Measurements from ENCODE around the gene KIF17.

KIF17 gene

DNA sequence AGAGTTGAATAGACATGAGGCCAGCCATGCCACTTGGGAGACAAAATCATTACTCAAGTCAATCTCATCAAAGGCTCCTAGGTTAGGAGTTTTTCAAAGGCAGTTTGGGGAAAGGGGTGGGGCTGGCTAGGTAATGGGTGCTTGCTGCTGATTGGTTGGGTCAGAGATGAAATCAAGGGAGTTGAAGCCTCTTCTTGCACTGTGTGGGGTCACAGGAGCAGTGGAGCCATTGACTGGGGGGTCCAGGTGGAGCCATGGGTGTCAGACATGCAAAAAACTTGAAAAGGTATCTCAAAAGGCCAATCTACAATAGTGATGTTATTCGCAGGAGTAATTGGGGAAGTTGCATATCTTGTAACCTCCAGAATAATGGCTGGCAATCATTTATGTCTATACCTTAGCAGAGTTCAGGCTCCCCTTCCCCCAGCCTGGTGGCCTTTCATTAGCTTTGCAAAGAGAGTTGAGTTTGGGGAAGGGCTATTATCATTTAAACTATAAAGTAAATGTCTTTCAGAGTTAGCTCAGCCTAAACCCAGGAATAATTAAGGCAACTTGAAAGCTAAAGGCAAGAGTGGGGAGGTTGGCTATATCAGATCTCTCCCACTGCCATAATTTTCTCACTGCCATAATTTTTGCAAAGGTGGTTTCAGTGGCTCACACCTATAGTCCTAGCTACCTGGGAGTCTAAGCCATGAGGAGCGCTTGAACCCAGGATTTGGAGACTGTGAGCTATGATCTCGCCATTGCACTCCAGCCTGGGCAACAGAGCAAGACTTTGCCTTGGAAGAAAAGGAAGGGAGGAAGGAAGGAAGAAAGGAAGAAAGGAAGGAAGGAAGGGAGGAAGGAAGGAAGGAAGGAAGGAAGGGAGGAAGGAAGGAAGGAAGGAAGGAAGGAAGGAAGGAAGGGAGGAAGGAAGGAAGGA lies 92.4 kb downstream of the KIF17 start:
- no peak for DNase-seq (ENCODE audit: low spot score)

DNA sequence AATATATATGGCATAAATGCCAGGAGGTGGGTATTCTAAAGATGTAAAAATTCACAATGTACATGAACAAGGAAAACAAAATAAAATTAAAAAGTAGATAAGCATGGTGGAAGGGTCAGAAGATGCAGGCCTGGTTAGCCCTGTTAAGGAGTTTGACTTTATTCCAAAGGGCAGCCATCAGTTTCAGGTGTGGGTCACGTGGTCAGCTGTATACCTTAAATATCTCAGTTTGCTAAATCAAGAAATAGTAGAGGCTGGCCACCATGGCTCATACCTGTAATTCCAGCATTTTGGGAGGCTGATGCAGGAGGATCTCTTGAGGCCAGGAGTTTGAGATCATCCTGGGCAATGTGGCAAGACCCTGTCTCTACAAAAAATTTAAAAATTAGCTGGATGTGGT lies 93.1 kb downstream of the KIF17 start:
- DNase-seq (ENCODE audit: low spot score), result no peak

DNA sequence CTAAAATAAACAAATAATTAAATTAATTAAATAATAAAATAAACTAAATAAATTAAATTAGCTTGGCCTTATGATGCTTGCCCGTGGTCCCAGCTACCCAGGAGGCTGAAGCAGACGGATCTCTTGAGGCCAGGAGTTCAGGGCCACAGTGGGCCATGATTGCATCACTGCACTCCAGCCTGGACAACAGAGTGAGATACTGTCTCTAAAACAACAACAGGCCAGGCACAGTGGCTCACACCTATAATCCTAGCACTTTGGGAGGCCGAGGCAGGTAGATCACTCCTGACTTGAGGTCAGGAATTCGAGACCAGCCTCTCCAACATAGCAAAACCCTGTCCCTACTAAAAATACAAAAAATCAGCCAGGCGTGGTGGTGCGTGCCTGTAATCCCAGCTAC lies 96.8 kb downstream of the KIF17 start:
- no peak for DNase-seq (ENCODE audit: low spot score)

DNA sequence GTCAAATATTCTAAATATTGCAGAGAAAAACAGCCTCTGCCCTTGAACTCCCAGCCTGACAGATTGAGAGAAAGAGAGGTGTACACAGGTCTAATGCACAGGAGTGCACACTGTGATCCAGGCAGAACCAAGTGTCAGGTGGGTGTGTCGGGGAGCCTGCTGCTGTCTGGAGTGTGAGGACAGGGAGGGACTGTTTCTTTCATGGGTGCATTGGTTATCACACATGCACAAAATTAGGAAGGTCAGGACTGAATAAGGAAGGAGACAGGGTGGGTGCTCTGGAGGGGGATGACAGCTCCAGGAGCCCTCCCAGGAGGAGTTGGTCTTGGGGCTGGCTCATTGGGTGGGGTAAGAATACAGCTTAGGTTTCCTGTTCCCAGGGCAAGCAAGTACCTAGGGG lies 97.8 kb downstream of the KIF17 start:
- DNase-seq (ENCODE audit: low spot score), result no peak

DNA sequence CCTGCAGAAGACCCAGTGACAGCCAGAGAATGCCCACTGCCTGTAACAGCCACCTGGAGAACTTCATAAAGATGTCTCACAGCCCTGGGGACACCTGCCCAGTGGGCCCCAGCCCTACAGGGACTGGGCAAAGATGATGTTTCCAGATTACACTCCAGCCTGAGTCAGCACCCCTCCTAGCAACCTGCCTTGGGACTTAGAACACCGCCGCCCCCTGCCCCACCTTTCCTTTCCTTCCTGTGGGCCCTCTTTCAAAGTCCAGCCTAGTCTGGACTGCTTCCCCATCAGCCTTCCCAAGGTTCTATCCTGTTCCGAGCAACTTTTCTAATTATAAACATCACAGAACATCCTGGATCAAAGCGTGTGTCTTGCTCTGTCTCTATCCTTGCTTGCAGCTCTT lies 99.3 kb downstream of the KIF17 start:
- DNase-seq (ENCODE audit: low spot score), result no peak

DNA sequence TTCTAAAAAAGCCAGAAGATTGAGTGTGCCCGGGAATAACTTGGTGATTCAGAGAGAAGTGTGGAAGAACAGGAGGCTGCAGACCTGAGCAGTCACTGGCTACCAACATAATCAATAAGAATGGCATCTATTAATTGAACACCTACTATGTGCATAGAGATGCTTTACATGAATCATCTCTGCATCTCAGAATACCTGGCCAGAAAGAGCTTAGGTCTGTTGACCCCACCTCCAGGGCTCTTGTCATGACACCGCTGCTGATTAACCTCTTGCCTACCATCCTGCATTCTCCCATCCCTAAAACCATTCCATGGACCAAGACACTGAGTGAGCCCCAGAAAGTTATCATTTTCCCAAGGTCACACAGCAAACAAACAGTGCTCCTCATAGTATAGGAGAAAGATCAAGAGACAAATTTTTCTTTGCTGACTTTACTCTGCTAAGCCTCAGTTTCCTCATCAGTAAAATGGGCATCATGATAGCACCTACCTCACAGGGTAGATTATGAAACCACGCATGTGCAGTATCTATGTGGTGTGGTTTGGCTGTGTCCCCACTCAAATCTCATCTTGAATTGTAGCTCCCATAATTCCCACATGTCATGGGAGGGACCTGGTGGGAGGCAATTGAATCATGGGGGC lies 100.8 kb downstream of the KIF17 start:
- DNase-seq (ENCODE audit: low spot score), result no peak

DNA sequence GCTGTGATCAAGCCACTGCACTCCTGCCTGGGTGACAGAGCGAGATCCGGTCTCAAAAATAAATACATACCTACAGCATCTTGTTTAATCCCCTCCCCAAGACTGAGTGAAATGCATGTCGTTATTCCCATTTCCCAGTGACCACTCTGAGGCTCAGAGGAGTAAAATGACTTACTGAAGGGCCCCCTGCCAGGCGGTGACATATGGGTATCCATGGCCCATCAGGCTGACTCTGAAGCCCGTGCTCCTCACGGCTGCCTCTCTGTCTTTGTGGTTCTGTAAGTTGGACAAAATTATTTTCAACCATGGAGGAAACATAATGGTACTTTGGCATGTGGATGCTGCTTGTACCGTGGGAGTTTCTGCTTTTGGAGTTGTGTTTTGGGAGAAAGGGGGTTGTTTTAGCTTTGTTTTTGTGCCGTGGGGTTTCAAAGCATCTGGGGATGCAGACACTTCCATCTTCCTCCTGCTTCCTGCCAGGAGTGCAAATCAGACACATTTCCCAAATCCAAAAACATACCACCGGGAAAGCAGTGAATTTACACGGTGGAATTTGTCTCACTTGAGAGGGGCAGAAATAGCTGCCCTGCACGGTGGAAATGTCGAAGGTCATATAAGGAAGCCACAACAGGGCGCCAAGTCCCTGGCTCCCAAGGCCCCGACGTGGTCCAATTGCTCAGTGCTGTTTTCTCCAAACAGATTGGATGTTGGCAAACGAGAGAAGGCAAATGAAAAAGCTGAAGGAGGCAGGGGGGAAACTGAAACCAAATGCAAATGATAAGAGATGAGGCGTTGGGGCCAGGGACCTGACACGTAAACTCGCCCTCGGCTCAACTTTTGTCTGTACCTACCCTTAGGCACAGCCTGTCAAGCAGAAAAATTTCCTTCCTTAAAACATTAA lies 101.6 kb downstream of the KIF17 start:
- no peak for DNase-seq (ENCODE audit: low spot score)

DNA sequence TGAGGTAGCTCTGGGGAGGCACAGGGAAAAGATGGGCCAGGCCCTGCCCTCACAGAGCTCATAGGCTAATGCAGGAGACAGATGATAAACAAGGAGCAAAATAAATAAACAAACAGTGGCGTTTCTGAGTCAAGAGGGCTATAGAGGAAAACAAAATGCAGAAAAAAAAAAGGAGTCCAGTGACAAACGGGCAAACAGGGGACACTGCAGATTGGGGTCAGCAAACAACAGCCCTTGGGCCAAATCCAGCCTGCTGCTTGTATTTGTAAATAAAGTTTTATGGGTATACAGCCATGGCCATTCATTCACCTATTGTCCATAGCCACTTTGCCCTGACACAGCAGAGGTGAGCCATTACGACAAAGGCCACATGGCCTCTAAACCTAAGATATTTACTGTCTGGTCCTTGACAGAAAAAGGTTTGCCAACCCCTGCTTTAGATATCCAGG lies 103.7 kb downstream of the KIF17 start:
- DNase-seq (ENCODE audit: low spot score), result no peak
